ENCODE measurements around the gene DTNBP1. TPM values are rescaled to one million over a fixed set of nuclear protein-coding genes. Genes with fewer than 3 reads are reported as not detected.

DTNBP1 gene
- total RNA-seq, 1 experiment from 2014 or later = 12.8 TPM

GRCh38 chr6:15512126-15512525 is 150.7 kb downstream of the DTNBP1 start:
- Mint-ChIP-seq H3K36me3 (ENCODE audit: insufficient read depth, unreplicated experiment) (peaks cover 21% of the 10 kb centered on the region), H3K4me3 (ENCODE audit: low read depth, unreplicated experiment) (no peak overlapping the region), H3K27ac (ENCODE audit: unreplicated experiment) (no peak overlapping the region), H3K27me3 (ENCODE audit: unreplicated experiment) (no peaks in the 10 kb centered on the region), H3K9me3 (ENCODE audit: low read depth, unreplicated experiment) (no peaks in the 10 kb centered on the region), H3K4me1 (ENCODE audit: low read depth, unreplicated experiment) (no peaks in the 10 kb centered on the region)
- no peak for TF ChIP-seq CTCF (IDR thresholded peaks at IDR 0.05; ENCODE audit: unreplicated experiment)
- BruUV-seq (replicated peaks) = no TSS peak
- DNase-seq = no peak
- intact Hi-C loops (cut with micrococcal nuclease; ENCODE audit: unreplicated experiment) = no loop called here
- CTCF ChIA-PET = no interaction called here

- H3K4me1 Mint-ChIP-seq (ENCODE audit: low read depth, unreplicated experiment) = no peaks in the 10 kb centered on the region
- DNase-seq = no peak
- intact Hi-C loops (cut with micrococcal nuclease; ENCODE audit: unreplicated experiment) = no loop called here
- CTCF ChIA-PET = no interaction called here
- BruUV-seq (replicated peaks) = no TSS peak
- no peak overlapping the region for H3K27ac Mint-ChIP-seq (ENCODE audit: unreplicated experiment)
- peaks cover 18% of the 10 kb centered on the region for H3K36me3 Mint-ChIP-seq (ENCODE audit: insufficient read depth, unreplicated experiment)
- H3K27me3 Mint-ChIP-seq (ENCODE audit: unreplicated experiment) = no peaks in the 10 kb centered on the region
- no peaks in the 10 kb centered on the region for H3K9me3 Mint-ChIP-seq (ENCODE audit: low read depth, unreplicated experiment)
- no peak for TF ChIP-seq CTCF (IDR thresholded peaks at IDR 0.05; ENCODE audit: unreplicated experiment)
- H3K4me3 Mint-ChIP-seq (ENCODE audit: low read depth, unreplicated experiment) = no peak overlapping the region
Observed at GRCh38 chr6:15511248-15512125, 151.3 kb downstream of the DTNBP1 start.

GRCh38 chr6:15510536-15511247 is 152.1 kb downstream of the DTNBP1 start:
- H3K27ac Mint-ChIP-seq (ENCODE audit: unreplicated experiment) = no peak overlapping the region
- no peak for DNase-seq
- BruUV-seq (replicated peaks) = no TSS peak
- peaks cover 12% of the 10 kb centered on the region for H3K36me3 Mint-ChIP-seq (ENCODE audit: insufficient read depth, unreplicated experiment)
- intact Hi-C loops (cut with micrococcal nuclease; ENCODE audit: unreplicated experiment) = no loop called here
- H3K27me3 Mint-ChIP-seq (ENCODE audit: unreplicated experiment) = no peaks in the 10 kb centered on the region
- CTCF ChIA-PET = no interaction called here
- no peak overlapping the region for H3K4me3 Mint-ChIP-seq (ENCODE audit: low read depth, unreplicated experiment)
- H3K9me3 Mint-ChIP-seq (ENCODE audit: low read depth, unreplicated experiment) = no peaks in the 10 kb centered on the region
- TF ChIP-seq CTCF (IDR thresholded peaks at IDR 0.05; ENCODE audit: unreplicated experiment) = no peak
- no peaks in the 10 kb centered on the region for H3K4me1 Mint-ChIP-seq (ENCODE audit: low read depth, unreplicated experiment)

GRCh38 chr6:15510121-15510520 is 152.7 kb downstream of the DTNBP1 start:
- no peaks in the 10 kb centered on the region for H3K4me1 Mint-ChIP-seq (ENCODE audit: low read depth, unreplicated experiment)
- no peak for DNase-seq
- no peaks in the 10 kb centered on the region for H3K27me3 Mint-ChIP-seq (ENCODE audit: unreplicated experiment)
- CTCF ChIA-PET = no interaction called here
- H3K4me3 Mint-ChIP-seq (ENCODE audit: low read depth, unreplicated experiment) = no peak overlapping the region
- no peak for TF ChIP-seq CTCF (IDR thresholded peaks at IDR 0.05; ENCODE audit: unreplicated experiment)
- H3K27ac Mint-ChIP-seq (ENCODE audit: unreplicated experiment) = no peak overlapping the region
- BruUV-seq (replicated peaks) = no TSS peak
- H3K9me3 Mint-ChIP-seq (ENCODE audit: low read depth, unreplicated experiment) = no peaks in the 10 kb centered on the region
- intact Hi-C loops (cut with micrococcal nuclease; ENCODE audit: unreplicated experiment) = no loop called here
- H3K36me3 Mint-ChIP-seq (ENCODE audit: insufficient read depth, unreplicated experiment) = peaks cover 12% of the 10 kb centered on the region
